Kidney epithelial cell (primary cell): ENCODE measurements around the gene UIMC1. TPM values are rescaled to one million over a fixed set of nuclear protein-coding genes. Genes with fewer than 3 reads are reported as not detected.
A peak's percentile ranks its signal among the peaks of the same experiment; 100 is the strongest.
"Not testable (repeated sequence)": the region's sequence is repeated elsewhere in the genome, so short reads cannot be mapped to it uniquely, and the experiment has no call there.

Experiments used
- DNase-seq: peaks from one replicate; pipeline ENCODE4 v3.0.0-alpha.2; 2010; ENCODE audit warnings: low read depth
- H3K27me3 ChIP-seq: 2 replicates; pipeline ENCODE4 v1.6.0; 2011; ENCODE audit warnings: low read length; ENCODE audit not compliant: control insufficient read depth, insufficient read depth
- H3K36me3 ChIP-seq: 2 replicates; pipeline ENCODE4 v1.5.1; 2011; ENCODE audit warnings: low read length; ENCODE audit not compliant: control insufficient read depth, insufficient read depth
- H3K4me3 ChIP-seq: 2 replicates; pipeline ENCODE4 v1.5.1; 2011; ENCODE audit warnings: low read depth, mild to moderate bottlenecking, control low read depth, low read length
- CTCF ChIP-seq: IDR thresholded peaks from 2 replicates; pipeline ENCODE4 v1.5.1; 2011; ENCODE audit warnings: mild to moderate bottlenecking, moderate library complexity, low read length, control low read depth, inconsistent platforms; ENCODE audit not compliant: insufficient read depth, poor library complexity, severe bottlenecking
- total RNA-seq: library from RNA; depleted of rRNA; stranded (reverse); fragments of >200 nt; gene quantifications from 2 replicates; pipeline ENCODE4 v1.2.3, GENCODE V29; 2015

The UIMC1 gene
- total RNA-seq, 1 donor from 2014 or later = 24.5 TPM

- no peak for TF ChIP-seq CTCF
- Histone ChIP-seq H3K4me3 (no peak overlapping the region), H3K36me3 (no peaks in the 10 kb centered on the region), H3K27me3 (peaks cover 52% of the 10 kb centered on the region)
- DNase-seq = no peak
Measured at GRCh38 chr5:176875014-176875550, 131.5 kb downstream of the UIMC1 start.

- H3K27me3 ChIP-seq = peaks cover 52% of the 10 kb centered on the region
- no peak overlapping the region for H3K4me3 ChIP-seq
- no peak for TF ChIP-seq CTCF
- H3K36me3 ChIP-seq = no peaks in the 10 kb centered on the region
- DNase-seq = no peak
Measured at GRCh38 chr5:176874198-176874780, 132.3 kb downstream of the UIMC1 start.

- no peak for DNase-seq
Measured at GRCh38 chr5:176873541-176874172, 132.9 kb downstream of the UIMC1 start.

GRCh38 chr5:176873011-176873410 lies 133.6 kb downstream of the UIMC1 start:
- not testable (repeated sequence) for H3K36me3 ChIP-seq, H3K4me3 ChIP-seq, DNase-seq
- H3K27me3 ChIP-seq = peaks cover 50% of the 10 kb centered on the region

More at GRCh38 chr5:176873541-176874172, 132.9 kb downstream of the UIMC1 start:
- H3K4me3 ChIP-seq = no peak overlapping the region
- H3K27me3 ChIP-seq = peaks cover 55% of the 10 kb centered on the region
- H3K36me3 ChIP-seq = no peaks in the 10 kb centered on the region
- TF ChIP-seq CTCF = no peak

GRCh38 chr5:176872586-176872985 lies 134.0 kb downstream of the UIMC1 start:
- not testable (repeated sequence) for DNase-seq, H3K36me3 ChIP-seq, H3K4me3 ChIP-seq
- peaks cover 46% of the 10 kb centered on the region for H3K27me3 ChIP-seq

- not testable (repeated sequence) for H3K36me3 ChIP-seq, DNase-seq, H3K4me3 ChIP-seq
- H3K27me3 ChIP-seq = peaks cover 44% of the 10 kb centered on the region
Measured at GRCh38 chr5:176870644-176871043, 135.9 kb downstream of the UIMC1 start.

GRCh38 chr5:176870110-176870591 lies 136.4 kb downstream of the UIMC1 start:
- DNase-seq = no peak
- TF ChIP-seq CTCF = peak; percentile 67
- peaks cover 39% of the 10 kb centered on the region for H3K27me3 ChIP-seq
- no peak overlapping the region for H3K4me3 ChIP-seq
- H3K36me3 ChIP-seq = no peaks in the 10 kb centered on the region
